Astrocyte of the cerebellum (primary cell): ENCODE data around the gene FAM131B.
A peak's percentile ranks its signal among the peaks of the same experiment; 100 is the strongest.

Experiments
- DNase-seq: peaks from one replicate; pipeline ENCODE4 v3.0.0-alpha.2; 2011; ENCODE audit warnings: low read depth
- H3K4me3 ChIP-seq: 2 replicates; pipeline ENCODE4 v1.5.1; 2011; ENCODE audit warnings: mild to moderate bottlenecking, low read depth, low read length, moderate library complexity
- CTCF ChIP-seq: IDR thresholded peaks from 2 replicates; pipeline ENCODE4 v1.5.1; 2012; ENCODE audit warnings: low read length, low read depth, moderate library complexity, mild to moderate bottlenecking; ENCODE audit errors: missing control alignments
- in situ Hi-C: cut with HindIII; loops from 2 replicates; pipeline ENCODE4 v1.10.0; 2017; ENCODE audit warnings: low sequenced_read_pairs

FAM131B gene

DNA sequence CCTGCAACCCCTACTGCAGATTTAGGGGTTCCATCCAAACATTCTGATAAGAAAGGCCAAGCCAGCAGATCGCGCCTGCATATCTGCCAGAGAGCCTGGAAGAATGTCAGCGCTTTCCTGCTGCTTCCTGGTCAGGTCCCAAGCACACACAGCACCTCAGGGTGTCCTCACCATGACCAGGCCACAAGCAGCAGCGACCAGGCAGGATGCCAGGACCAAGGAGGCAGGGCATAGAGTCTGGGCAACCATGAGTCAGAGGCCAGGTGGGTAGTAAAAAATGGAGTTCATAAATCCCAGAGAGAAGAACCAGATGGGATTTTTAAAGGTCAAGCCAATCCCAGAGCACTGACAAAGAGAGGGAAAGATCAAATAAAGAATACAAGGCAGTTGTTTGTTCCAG lies 5.5 kb upstream of the FAM131B start:
- in situ Hi-C loops: no loop called here
- H3K4me3 ChIP-seq: no peak overlapping the region
- TF ChIP-seq CTCF: no peak
- DNase-seq: no peak

DNA sequence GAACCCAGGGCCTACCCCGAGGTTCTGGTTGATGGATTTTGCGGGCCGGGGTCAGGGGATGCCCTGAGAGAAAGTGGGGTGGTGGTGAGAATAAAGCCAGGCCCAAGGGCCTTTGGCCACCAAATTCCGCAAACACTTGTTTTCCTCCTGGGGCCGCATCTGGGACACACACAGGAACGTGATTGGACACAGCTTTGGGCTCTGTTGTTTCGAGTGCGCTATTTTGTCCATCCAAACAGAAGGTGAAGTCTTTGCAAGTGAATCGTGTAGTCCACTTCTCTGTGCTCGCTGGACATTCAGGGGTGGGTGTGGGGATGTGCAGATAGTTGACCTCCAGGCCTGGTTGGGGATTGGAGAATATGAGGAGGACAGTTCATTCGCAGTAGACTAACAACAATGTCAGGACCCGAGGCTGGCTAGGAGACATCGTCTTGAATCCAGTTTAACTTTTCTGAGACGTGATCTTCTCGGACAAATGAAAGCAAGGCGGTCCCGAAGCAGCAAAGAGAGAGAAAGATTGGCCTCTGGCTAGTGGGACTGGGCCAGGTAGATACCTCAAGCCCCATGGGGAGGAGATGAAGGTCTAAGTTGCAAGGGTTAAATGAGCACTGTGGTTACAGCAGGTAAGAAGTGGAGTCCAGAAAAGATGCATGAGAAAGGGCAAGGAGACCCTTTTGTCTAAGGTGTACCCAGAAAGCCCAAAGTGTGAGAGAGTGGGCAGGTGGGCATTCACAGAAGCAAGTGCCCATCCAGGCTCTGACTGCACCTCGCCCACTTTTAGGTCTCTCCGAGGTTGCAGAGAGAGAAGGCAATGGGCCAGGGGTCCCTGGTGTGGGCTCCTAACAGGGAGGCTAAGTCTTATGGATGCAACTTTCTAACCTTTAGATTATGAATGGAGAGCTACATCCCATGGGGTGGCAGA lies 764 bp upstream of the FAM131B start:
- in situ Hi-C loops: no loop called here
- peak overlapping the region; percentile 28 for H3K4me3 ChIP-seq
- TF ChIP-seq CTCF: no peak
- DNase-seq: no peak

- in situ Hi-C loops: no loop called here
- no peak for TF ChIP-seq CTCF
- no peak for DNase-seq
- peak overlapping the region; percentile 49 for H3K4me3 ChIP-seq
Measured at GRCh38 chr7:143361552-143362130, 872 bp downstream of the FAM131B start.

DNA sequence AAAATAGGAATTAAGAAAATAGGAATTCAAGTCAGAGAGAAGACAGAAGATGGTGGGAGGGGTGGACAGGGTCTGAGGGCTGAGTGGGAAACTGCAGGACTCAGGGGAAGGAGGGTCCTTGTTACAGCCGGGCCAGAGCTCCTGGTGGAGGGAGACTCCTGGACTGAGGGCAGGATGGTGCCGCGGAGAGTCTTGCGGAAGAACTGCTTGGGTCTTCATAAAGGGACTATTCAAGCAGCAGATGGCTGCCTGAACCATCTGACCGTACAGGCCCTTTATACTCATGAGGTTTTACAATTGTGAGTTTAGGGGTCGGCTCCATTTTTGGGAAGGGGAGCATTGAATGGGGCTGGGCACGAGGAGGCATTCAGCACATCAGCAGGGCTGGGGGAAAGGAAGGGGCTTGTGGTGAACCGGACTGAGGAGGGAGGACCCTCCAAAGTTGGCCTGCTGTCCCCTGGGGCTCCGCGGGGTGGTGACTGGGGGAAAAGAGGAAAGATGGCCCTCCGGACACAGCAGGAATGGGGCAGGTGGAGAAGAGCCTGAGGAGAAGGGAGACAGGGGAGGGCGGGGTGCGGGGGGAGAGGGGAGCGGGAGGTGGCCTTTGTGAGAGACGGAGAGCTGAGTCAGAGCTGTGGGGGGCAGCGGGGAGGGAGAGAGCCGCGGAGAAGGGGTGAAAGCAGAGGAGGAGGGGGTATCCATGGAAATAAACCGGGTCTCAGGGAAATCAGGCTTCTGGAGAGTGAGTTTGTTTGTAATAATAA lies 1.5 kb downstream of the FAM131B start:
- TF ChIP-seq CTCF: no peak
- no peak overlapping the region for H3K4me3 ChIP-seq
- DNase-seq: no peak
- in situ Hi-C loops: no loop called here

GRCh38 chr7:143359771-143360353 lies 2.7 kb downstream of the FAM131B start:
- TF ChIP-seq CTCF: no peak
- H3K4me3 ChIP-seq: no peak overlapping the region
- no peak for DNase-seq
- in situ Hi-C loops: no loop called here

DNA sequence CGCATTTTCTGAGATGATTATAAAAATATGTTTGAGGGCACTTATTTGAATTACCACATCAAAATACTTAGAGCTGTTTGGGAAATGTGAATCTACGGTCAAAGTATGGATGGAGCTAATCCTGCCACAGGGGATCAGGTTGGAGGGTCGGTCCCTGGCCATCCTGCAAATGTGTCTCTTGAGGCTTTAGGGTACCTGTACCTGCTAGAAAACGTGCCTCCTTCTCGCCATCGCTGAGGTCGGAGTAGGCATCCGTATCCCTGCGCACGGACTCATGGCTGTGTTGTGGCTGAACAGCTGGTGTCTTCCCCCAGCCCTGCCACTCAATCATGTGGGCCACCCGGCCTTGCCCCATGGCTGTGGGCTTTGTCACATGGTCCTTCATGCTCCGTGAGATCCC lies 3.9 kb downstream of the FAM131B start:
- H3K4me3 ChIP-seq: no peak overlapping the region
- in situ Hi-C loops: no loop called here
- DNase-seq: no peak
- TF ChIP-seq CTCF: no peak
